Mucosa of rectum (tissue), 2 donors: ENCODE measurements around the gene SLC1A6.

Experiments
- H3K27ac ChIP-seq, 2 donors: one replicate each; pipeline ENCODE4 v1.7.0; 2013; ENCODE audit warnings: inconsistent platforms in 2 of 2, low read depth in 2 of 2, low read length in 2 of 2
- H3K27me3 ChIP-seq, 2 donors: one replicate each; pipeline ENCODE4 v1.7.0; 2013; ENCODE audit warnings: low read length in 2 of 2; ENCODE audit not compliant: control insufficient read depth in 2 of 2, insufficient read depth in 2 of 2
- H3K36me3 ChIP-seq, 2 donors: one replicate each; pipeline ENCODE4 v1.7.0; 2013; ENCODE audit warnings: low read length in 2 of 2; ENCODE audit not compliant: control insufficient read depth in 2 of 2, insufficient read depth in 2 of 2
- H3K4me1 ChIP-seq, 2 donors: one replicate each; pipeline ENCODE4 v1.7.0; 2013; ENCODE audit warnings: low read length in 2 of 2, mild to moderate bottlenecking in 1 of 2; ENCODE audit not compliant: control insufficient read depth in 2 of 2, insufficient read depth in 2 of 2
- H3K4me3 ChIP-seq, 2 donors: one replicate each; pipeline ENCODE4 v1.7.0; 2013; ENCODE audit warnings: low read length in 2 of 2
- H3K9ac ChIP-seq, 2 donors: one replicate each; pipeline ENCODE4 v1.7.0; 2013; ENCODE audit warnings: low read length in 2 of 2, low read depth in 1 of 2, mild to moderate bottlenecking in 1 of 2
- H3K9me3 ChIP-seq, 2 donors: one replicate each; pipeline ENCODE4 v1.7.0; 2013; ENCODE audit warnings: low read length in 2 of 2; ENCODE audit not compliant: control insufficient read depth in 2 of 2
- donor health status: healthy.
- donor health status: Normal muscosa, but diverticular disease.

The SLC1A6 gene

DNA sequence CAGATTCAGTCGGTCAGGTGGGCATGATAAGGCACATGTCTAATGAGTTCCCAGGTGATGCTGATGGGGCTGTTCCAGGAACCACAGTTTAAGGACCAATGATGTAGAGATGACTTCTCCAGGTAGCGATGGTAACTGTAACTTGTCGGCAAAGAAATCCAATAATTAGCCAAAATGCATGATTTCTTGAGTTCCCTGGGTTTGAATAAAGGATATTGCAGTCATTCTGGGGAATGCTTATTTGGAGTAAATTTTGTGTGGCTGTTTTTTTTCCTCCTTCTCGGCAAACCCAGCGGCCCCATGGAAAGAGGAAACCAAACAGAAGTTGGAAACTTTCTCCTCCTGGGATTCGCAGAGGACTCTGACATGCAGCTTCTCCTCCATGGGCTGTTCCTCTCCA lies 38.5 kb downstream of the SLC1A6 start, which contains the start of gene OR7C2:
Gene OR7C2, plus strand, starts transcription at position 301 of the 400 bp plus-strand sequence. Its CDS starts 0 bp downstream, at position 301.
- Histone ChIP-seq H3K9me3 (no peaks in the 10 kb centered on the region), H3K27ac (no peak within 1 kb of the TSS), H3K9ac (no peak within 1 kb of the TSS), H3K27me3 (peaks cover 0 to 2% of the 10 kb centered on the region in 2 donors), H3K4me1 (no peaks in the 10 kb centered on the region), H3K36me3 (no peaks in the 10 kb centered on the region), H3K4me3 (no peak within 1 kb of the TSS)

DNA sequence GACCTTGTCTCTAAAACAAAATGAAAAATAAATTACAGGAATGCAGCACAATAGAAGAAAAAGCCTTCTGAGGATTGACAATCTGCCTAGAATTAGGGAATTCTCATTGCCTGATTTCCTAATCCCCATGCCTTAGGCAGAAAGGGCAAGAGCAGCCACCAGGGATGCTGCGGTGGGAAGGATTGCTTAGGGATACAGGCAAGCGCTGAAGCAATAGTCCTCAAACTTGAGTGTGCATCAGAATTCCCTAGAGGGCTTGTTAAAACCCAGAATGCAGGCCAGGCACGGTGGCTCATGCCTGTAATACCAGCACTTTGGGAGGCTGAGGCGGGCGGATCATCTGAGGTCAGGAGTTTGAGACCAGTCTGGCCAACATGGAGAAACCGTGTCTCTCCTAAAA lies 39.4 kb downstream of the SLC1A6 start:
- Histone ChIP-seq H3K27ac (no peak overlapping the region), H3K36me3 (no peaks in the 10 kb centered on the region), H3K4me3 (no peak overlapping the region), H3K9ac (no peak overlapping the region), H3K9me3 (no peaks in the 10 kb centered on the region), H3K4me1 (no peaks in the 10 kb centered on the region), H3K27me3 (peaks cover 0 to 2% of the 10 kb centered on the region in 2 donors)

DNA sequence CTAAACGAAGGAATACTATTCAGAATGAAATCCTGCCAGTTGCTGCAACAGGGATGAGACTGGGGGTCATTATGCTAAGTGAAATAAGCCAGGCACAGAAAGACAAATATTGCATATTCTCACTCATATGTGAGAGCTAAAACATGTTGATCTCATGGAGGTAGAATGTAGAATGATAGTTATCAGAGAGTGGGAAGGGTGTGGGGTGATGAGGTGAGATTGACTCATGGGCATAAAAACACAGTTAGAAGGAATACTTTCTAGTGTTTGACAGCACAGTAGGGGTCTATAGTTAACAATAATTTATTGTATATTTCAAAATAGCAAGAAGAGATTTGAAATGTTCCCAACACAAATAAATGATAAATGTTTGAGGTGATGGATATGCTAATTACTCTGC lies 46.2 kb downstream of the SLC1A6 start:
- no peak overlapping the region for H3K27ac ChIP-seq
- H3K9me3 ChIP-seq, result no peaks in the 10 kb centered on the region
- H3K27me3 ChIP-seq, result peaks cover 0 to 2% of the 10 kb centered on the region in 2 donors
- H3K4me3 ChIP-seq, result no peak overlapping the region
- no peaks in the 10 kb centered on the region for H3K4me1 ChIP-seq
- no peak overlapping the region for H3K9ac ChIP-seq
- H3K36me3 ChIP-seq, result no peaks in the 10 kb centered on the region

DNA sequence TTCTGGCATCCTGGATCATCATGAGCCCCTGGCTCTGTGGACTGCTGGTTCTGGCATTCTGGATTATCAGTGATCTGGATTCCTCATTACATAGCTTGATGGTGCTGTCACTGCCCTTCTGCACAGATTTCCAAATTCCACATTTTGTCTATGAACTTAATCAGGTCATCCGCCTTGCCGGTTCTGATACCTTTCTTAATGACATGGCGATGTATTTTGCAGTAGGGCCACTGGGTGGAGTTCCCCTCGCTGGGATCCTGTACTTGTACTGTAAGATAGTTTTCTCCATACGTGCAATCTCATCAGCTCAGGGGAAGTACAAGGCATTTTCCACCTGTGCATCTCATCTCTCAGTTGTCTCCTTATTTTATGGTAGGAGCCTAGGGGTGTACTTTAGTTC lies 62.8 kb downstream of the SLC1A6 start:
- Histone ChIP-seq H3K27me3 (no peaks in the 10 kb centered on the region), H3K9me3 (no peaks in the 10 kb centered on the region), H3K27ac (no peak overlapping the region), H3K4me3 (no peak overlapping the region), H3K36me3 (no peaks in the 10 kb centered on the region), H3K9ac (no peak overlapping the region), H3K4me1 (no peaks in the 10 kb centered on the region)

DNA sequence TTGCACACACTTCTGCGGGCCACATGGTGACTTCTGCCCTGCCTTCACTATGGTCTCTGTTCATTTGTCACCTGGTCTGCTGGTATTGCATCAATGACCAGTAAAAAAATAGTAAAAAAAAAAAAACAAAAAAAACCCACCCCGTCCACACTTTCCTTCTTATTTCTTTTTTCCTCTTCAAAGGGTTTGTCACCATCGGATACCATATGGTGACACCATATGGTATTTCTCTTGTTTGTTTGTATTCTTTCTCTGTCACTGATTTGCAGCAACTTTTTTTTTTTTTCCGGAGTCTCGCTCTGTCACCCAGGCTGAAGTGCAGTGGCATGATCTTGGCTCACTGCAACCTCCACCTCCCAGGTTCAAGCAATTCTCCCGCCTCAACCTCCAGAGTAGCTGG lies 64.5 kb downstream of the SLC1A6 start:
- Histone ChIP-seq H3K9me3 (no peaks in the 10 kb centered on the region), H3K36me3 (no peaks in the 10 kb centered on the region), H3K9ac (no peak overlapping the region), H3K27ac (no peak overlapping the region), H3K4me3 (no peak overlapping the region), H3K4me1 (no peaks in the 10 kb centered on the region), H3K27me3 (no peaks in the 10 kb centered on the region)

DNA sequence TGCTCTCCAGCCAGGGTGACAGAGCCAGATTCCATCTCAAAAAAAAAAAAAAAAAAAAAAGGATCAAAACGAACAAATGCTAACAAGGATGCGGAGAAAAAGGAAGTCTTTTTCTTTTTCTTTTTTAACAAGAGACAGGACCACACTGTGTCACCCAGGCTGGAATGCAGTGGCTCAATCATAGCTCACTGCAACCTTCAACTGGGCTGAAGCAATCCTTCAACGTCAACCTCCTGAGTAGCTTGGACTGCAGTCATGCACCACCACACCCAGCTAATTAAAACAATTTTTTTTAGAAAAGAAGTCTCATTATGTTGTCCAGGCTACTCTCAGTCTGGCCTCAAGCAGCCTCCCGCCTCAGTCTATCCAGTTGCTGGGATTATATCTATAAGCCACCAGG lies 73.0 kb downstream of the SLC1A6 start:
- Histone ChIP-seq H3K9ac (no peak overlapping the region), H3K4me1 (no peaks in the 10 kb centered on the region), H3K27me3 (no peaks in the 10 kb centered on the region), H3K27ac (no peak overlapping the region), H3K9me3 (no peaks in the 10 kb centered on the region), H3K36me3 (no peaks in the 10 kb centered on the region), H3K4me3 (no peak overlapping the region)

DNA sequence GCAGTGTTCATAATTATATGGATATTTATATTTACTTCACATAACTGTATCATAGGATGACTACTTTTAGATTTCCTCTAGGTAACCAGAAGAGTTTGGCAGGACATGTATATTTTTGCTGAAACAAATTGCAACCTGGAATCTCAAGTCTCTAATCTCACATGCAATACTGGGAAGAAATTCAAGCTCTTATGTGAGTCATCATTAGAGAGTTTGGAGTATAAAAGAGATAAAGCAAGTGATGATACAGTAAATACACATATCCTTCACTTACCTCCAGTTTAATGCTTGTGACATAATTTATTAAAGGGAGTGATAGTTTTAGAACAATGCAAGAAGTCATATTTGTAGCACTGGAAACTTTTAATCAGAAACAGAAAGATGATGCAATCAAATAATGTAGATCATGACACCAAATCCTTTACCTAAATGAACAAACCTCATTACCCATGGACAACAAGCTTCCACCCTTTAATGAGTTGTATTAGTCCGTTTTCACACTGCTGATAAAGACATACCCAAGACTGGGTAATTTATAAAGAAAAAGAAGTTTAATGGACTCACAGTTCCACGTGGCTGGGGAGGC lies 77.9 kb downstream of the SLC1A6 start:
- Histone ChIP-seq H3K27me3 (no peaks in the 10 kb centered on the region), H3K36me3 (no peaks in the 10 kb centered on the region), H3K4me3 (no peak overlapping the region), H3K27ac (no peak overlapping the region), H3K9me3 (no peaks in the 10 kb centered on the region), H3K9ac (no peak overlapping the region), H3K4me1 (no peaks in the 10 kb centered on the region)
